BJ (cell line): ENCODE results near the gene POU2F3. TPM values are rescaled to one million over a fixed set of nuclear protein-coding genes. Genes with fewer than 3 reads are reported as not detected.

Source experiments
- CTCF ChIA-PET: fragments of 350-600 bp; formaldehyde crosslinking; extraction: SDS; loops from one replicate; lab custom pipeline; 2021; ENCODE audit warnings: antibody characterized with exemption, inconsistent platforms; lab: Yijun Ruan, JAX
- POLR2A ChIA-PET: fragments of 300-600 bp; sonication (Branson Sonifier 250); formaldehyde crosslinking; extraction: SDS; loops from one replicate; lab custom pipeline; 2021; ENCODE audit warnings: antibody characterized with exemption; lab: Charles Lee
- DNase-seq: peaks from one replicate; pipeline ENCODE4 v3.0.0-alpha.2; 2011; ENCODE audit warnings: low read depth
- H3K27me3 ChIP-seq: 2 replicates; pipeline ENCODE4 v1.6.0; 2011; ENCODE audit warnings: low read length; ENCODE audit not compliant: control insufficient read depth, insufficient read depth
- H3K36me3 ChIP-seq: 2 replicates; pipeline ENCODE4 v1.5.1; 2011; ENCODE audit warnings: low read length; ENCODE audit not compliant: control insufficient read depth, insufficient read depth
- H3K4me3 ChIP-seq: 2 replicates; pipeline ENCODE4 v1.5.1; 2011; ENCODE audit warnings: low read depth, mild to moderate bottlenecking, control low read depth, low read length
- CTCF ChIP-seq: IDR thresholded peaks from 2 replicates; pipeline ENCODE4 v1.5.1; 2011; ENCODE audit warnings: low read depth, mild to moderate bottlenecking, control low read depth, inconsistent platforms, low read length, moderate library complexity; ENCODE audit not compliant: insufficient read depth
- polyA plus RNA-seq: library from polyadenylated mRNA; depleted of rRNA; stranded (reverse); fragments of >200 nt; gene quantifications from 2 replicates; pipeline ENCODE4 v1.2.3, GENCODE V29; 2011

Gene POU2F3
- polyA plus RNA-seq, 1 experiment: 0.06 TPM

- ChIA-PET CTCF (no interaction called here), POLR2A (no interaction called here)
- Histone ChIP-seq H3K36me3 (no peaks in the 10 kb centered on the region), H3K27me3 (peaks cover 49% of the 10 kb centered on the region), H3K4me3 (no peak overlapping the region)
- no peak for TF ChIP-seq CTCF
- DNase-seq: no peak
Observed at GRCh38 chr11:120256779-120257178, 16.8 kb downstream of the POU2F3 start.

- ChIA-PET POLR2A (no interaction called here), CTCF (interaction anchor here (1.4 to 1.7 kb wide), 2 partner anchors 8 to 43 kb away, joined by 4 read pairs; no protein-coding TSS in a partner anchor)
- H3K27me3 ChIP-seq: peaks cover 47% of the 10 kb centered on the region
- no peaks in the 10 kb centered on the region for H3K36me3 ChIP-seq
- no peak for DNase-seq
- TF ChIP-seq CTCF: no peak
- no peak overlapping the region for H3K4me3 ChIP-seq
Observed at GRCh38 chr11:120257346-120257745, 17.4 kb downstream of the POU2F3 start.

GRCh38 chr11:120258661-120259060, 18.7 kb downstream of the POU2F3 start:
- ChIA-PET POLR2A (no interaction called here), CTCF (interaction anchor here (1.4 to 1.7 kb wide), 2 partner anchors 10 to 42 kb away, joined by 4 read pairs; no protein-coding TSS in a partner anchor)
- no peak for DNase-seq
- no peak for TF ChIP-seq CTCF
- no peak overlapping the region for H3K4me3 ChIP-seq
- H3K36me3 ChIP-seq: no peaks in the 10 kb centered on the region
- peaks cover 40% of the 10 kb centered on the region for H3K27me3 ChIP-seq

GRCh38 chr11:120259241-120259640, 19.3 kb downstream of the POU2F3 start:
- no peaks in the 10 kb centered on the region for H3K36me3 ChIP-seq
- TF ChIP-seq CTCF: no peak
- no peak overlapping the region for H3K4me3 ChIP-seq
- DNase-seq: no peak
- peaks cover 38% of the 10 kb centered on the region for H3K27me3 ChIP-seq
- POLR2A ChIA-PET: no interaction called here
- CTCF ChIA-PET: interaction anchor here (1.7 kb wide), 2 partner anchors 10 to 23 kb away, joined by 4 read pairs; no protein-coding TSS in a partner anchor

- DNase-seq: no peak
- TF ChIP-seq CTCF: no peak
- ChIA-PET CTCF (interaction anchor here (1.7 kb wide), 1 partner anchor 23 kb away, joined by 4 read pairs; no protein-coding TSS in a partner anchor), POLR2A (no interaction called here)
- Histone ChIP-seq H3K27me3 (peaks cover 31% of the 10 kb centered on the region), H3K36me3 (no peaks in the 10 kb centered on the region), H3K4me3 (no peak overlapping the region)
Observed at GRCh38 chr11:120259988-120260565, 20.1 kb downstream of the POU2F3 start.
